Prostate gland (tissue), 2 donors: Measurements from ENCODE around the gene HDAC4.

Experiments
- CTCF ChIP-seq, 4 experiments: fragments of 200-600 bp in 2 of 4; fragments of 450-650 bp in 2 of 4; sonication (generic) in 2 of 4; IDR thresholded peaks; 1 replicate in 3 of 4; 2 replicates in 1 of 4; pipeline ENCODE4 v1.5.1; 2016 to 2019; ENCODE audit warnings: antibody characterized with exemption in 4 of 4, mild to moderate bottlenecking in 2 of 4, moderate library complexity in 2 of 4
- POLR2AphosphoS5 ChIP-seq: sonication (generic); formaldehyde crosslinking; IDR thresholded peaks from one replicate; pipeline ENCODE4 v1.6.1; 2017; ENCODE audit warnings: antibody characterized with exemption

DNA sequence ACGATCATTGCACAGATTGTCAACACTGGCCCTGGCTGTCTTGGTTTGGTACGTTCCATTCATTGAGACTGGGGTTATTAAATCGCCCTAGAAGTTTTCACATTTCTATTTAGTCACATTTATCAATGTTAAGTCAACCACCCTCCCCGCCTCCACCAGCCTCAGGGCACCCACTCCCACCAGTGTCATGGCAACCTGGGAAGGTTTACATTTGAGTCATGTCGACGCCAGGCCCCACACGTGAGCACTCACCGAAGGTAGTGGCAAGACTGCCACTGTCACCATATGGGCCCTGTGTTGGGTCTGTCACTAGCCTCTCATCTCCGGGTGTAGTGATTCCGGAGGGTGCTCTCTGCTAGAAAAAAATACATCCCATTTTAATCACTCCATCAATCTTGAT lies 358.8 kb downstream of the HDAC4 start:
- TF ChIP-seq POLR2AphosphoS5: no peak
- no peak for TF ChIP-seq CTCF (IDR thresholded peaks at IDR 0.05)
